ENCODE measurements around the gene ERC1. TPM values are rescaled to one million over a fixed set of nuclear protein-coding genes. Genes with fewer than 3 reads are reported as not detected.
A peak's percentile ranks its signal among the peaks of the same experiment; 100 is the strongest.

Gene ERC1
- total RNA-seq, 4 donors from 2014 or later = 50.0 to 88.1 (median 59.7) TPM

DNA sequence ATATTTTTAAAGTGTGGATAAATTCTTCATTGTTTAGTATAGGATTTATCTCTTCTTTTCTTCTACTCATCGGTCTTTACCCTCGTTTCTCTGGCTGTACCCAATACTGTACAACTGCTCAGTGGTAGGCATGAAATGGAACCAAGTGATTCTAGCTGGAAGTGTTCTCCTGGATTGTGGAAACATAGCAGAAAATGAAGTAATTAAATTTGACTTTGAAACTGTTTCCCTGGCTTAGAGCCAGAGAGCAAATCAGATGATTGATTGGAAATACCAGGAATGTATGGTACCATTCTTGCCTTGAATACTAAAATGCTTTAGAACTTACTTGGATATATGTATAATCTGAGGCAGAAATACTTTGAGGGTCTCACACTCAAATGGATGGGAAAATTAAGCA lies 292.3 kb downstream of the ERC1 start:
- peak overlapping the region; percentile 38 to 61 (median 54) for H3K27ac ChIP-seq (replicated peaks in 1 of 4)
- no peaks in the 10 kb centered on the region for H3K27me3 ChIP-seq
- no peaks in the 10 kb centered on the region for H3K36me3 ChIP-seq
- no peaks in the 10 kb centered on the region for H3K9me3 ChIP-seq
- peaks cover 6 to 30% (median 24%) of the 10 kb centered on the region in 4 donors for H3K4me1 ChIP-seq
- intact Hi-C loops (cut with DNase I) = no loop called here
- WGBS = 36% methylated on average over 2 of the region's 2 CpGs
- no peak for DNase-seq (ENCODE audit: extremely low spot score)
- H3K4me3 ChIP-seq = no peak overlapping the region
- no peak for TF ChIP-seq POLR2AphosphoS5 (IDR thresholded peaks at IDR 0.05)
- TF ChIP-seq EP300 (IDR thresholded peaks at IDR 0.05) = no peak

DNA sequence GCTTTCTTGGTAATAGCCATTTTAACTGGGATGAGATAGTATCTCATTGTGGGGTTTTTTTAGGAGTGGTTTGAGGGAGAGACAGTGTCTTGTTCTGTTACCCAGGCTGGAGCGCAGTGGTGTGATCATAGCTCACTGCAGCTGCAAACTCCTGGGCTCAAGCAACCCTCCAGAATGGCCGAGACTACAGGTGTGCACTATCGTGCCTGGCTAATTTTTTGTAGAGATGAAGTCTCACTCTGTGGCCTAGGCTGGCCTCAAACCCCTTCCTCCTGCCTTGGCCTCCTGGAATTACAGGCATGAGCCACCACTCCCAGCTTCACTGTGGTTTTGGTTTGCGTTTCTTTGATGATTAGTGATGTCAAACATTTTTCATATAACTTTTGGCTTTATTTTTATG lies 293.6 kb downstream of the ERC1 start:
- no peaks in the 10 kb centered on the region for H3K9me3 ChIP-seq
- no peaks in the 10 kb centered on the region for H3K27me3 ChIP-seq
- no peak overlapping the region for H3K27ac ChIP-seq (replicated peaks in 1 of 4)
- WGBS = 91% methylated on average over 4 of the region's 4 CpGs
- TF ChIP-seq POLR2AphosphoS5 (IDR thresholded peaks at IDR 0.05) (no peak), EP300 (IDR thresholded peaks at IDR 0.05) (no peak), POLR2A (IDR thresholded peaks at IDR 0.05; ENCODE audit: low read depth) (no peak)
- TF ChIP-seq, protein P1, sequence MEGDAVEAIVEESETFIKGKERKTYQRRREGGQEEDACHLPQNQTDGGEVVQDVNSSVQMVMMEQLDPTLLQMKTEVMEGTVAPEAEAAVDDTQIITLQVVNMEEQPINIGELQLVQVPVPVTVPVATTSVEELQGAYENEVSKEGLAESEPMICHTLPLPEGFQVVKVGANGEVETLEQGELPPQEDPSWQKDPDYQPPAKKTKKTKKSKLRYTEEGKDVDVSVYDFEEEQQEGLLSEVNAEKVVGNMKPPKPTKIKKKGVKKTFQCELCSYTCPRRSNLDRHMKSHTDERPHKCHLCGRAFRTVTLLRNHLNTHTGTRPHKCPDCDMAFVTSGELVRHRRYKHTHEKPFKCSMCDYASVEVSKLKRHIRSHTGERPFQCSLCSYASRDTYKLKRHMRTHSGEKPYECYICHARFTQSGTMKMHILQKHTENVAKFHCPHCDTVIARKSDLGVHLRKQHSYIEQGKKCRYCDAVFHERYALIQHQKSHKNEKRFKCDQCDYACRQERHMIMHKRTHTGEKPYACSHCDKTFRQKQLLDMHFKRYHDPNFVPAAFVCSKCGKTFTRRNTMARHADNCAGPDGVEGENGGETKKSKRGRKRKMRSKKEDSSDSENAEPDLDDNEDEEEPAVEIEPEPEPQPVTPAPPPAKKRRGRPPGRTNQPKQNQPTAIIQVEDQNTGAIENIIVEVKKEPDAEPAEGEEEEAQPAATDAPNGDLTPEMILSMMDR (IDR thresholded peaks at IDR 0.05) = no peak
- intact Hi-C loops (cut with DNase I) = no loop called here
- peaks cover 8 to 36% (median 27%) of the 10 kb centered on the region in 4 donors for H3K4me1 ChIP-seq
- no peak for DNase-seq (ENCODE audit: extremely low spot score)
- no peak overlapping the region for H3K4me3 ChIP-seq
- H3K36me3 ChIP-seq = no peaks in the 10 kb centered on the region

DNA sequence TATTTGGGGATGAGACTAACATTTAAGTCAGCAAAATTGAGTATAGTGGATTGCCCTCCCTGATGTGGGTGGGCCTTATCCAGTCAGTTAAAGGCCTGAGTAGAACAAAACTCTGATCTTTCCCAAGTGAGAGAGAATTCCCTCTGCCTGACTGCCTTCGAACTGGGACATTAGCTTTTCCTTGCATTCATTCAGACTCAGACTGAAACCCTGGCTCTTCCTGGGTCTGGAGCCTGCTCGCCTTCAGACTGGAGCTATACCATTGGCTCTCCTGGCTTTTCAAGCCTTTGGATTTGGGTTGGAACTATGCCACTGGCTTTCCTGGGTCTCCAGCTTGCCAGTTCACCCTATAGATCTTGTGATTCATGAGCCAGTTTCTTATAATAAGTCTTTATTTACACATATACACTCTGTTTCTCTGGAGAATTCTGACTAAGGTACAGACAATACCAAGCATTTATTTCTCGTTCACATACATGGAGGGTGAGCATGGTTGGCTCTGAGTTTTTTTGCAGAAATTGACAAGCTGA lies 296.5 kb downstream of the ERC1 start:
- intact Hi-C loops (cut with DNase I) = no loop called here
- WGBS = 99% methylated on average over 3 of the region's 3 CpGs

DNA sequence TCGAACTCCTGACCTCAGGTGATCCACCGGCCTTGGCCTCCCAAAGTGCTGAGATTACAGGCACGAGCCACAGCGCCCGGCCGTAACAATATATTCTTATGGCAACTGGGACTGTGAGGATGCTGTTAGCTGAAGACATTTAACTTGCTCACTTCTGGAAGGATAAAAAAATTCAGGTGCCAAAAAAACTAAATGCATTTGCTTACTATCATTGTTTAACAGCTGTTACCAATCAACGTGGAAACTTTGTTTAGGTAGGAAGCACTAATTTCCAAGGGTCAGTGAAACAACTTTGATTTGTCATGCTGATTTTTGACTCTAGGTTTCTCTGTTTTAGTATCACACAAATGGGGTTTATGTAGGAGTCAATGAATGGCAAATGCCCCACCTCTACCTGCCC lies 297.3 kb downstream of the ERC1 start:
- Histone ChIP-seq H3K27ac (replicated peaks in 1 of 4) (no peak overlapping the region), H3K4me1 (peaks cover 4 to 13% (median 9%) of the 10 kb centered on the region in 4 donors), H3K9me3 (no peaks in the 10 kb centered on the region), H3K36me3 (peaks cover 0 to 5% (median 0%) of the 10 kb centered on the region in 4 donors), H3K27me3 (no peaks in the 10 kb centered on the region), H3K4me3 (no peak overlapping the region)
- WGBS = 74% methylated on average over 7 of the region's 7 CpGs
- intact Hi-C loops (cut with DNase I) = no loop called here
- no peak for DNase-seq (ENCODE audit: extremely low spot score)
- TF ChIP-seq POLR2AphosphoS5 (IDR thresholded peaks at IDR 0.05) = no peak
- no peak for TF ChIP-seq EP300 (IDR thresholded peaks at IDR 0.05)
- TF ChIP-seq, protein P1 (IDR thresholded peaks at IDR 0.05) = no peak
- TF ChIP-seq POLR2A (IDR thresholded peaks at IDR 0.05; ENCODE audit: low read depth) = no peak

More for the DNA sequence above, 296.5 kb downstream of the ERC1 start:
- H3K9me3 ChIP-seq = no peaks in the 10 kb centered on the region
- TF ChIP-seq, protein P1 (IDR thresholded peaks at IDR 0.05) = no peak
- TF ChIP-seq POLR2A (IDR thresholded peaks at IDR 0.05; ENCODE audit: low read depth) = no peak
- no peak for TF ChIP-seq POLR2AphosphoS5 (IDR thresholded peaks at IDR 0.05)
- TF ChIP-seq EP300 (IDR thresholded peaks at IDR 0.05) = no peak
- DNase-seq (ENCODE audit: extremely low spot score) = no peak
- H3K4me1 ChIP-seq = peaks cover 10 to 21% (median 16%) of the 10 kb centered on the region in 4 donors
- no peaks in the 10 kb centered on the region for H3K27me3 ChIP-seq
- no peak overlapping the region for H3K27ac ChIP-seq (replicated peaks in 1 of 4)
- no peak overlapping the region for H3K4me3 ChIP-seq
- H3K36me3 ChIP-seq = peaks cover 0 to 5% (median 0%) of the 10 kb centered on the region in 4 donors

DNA sequence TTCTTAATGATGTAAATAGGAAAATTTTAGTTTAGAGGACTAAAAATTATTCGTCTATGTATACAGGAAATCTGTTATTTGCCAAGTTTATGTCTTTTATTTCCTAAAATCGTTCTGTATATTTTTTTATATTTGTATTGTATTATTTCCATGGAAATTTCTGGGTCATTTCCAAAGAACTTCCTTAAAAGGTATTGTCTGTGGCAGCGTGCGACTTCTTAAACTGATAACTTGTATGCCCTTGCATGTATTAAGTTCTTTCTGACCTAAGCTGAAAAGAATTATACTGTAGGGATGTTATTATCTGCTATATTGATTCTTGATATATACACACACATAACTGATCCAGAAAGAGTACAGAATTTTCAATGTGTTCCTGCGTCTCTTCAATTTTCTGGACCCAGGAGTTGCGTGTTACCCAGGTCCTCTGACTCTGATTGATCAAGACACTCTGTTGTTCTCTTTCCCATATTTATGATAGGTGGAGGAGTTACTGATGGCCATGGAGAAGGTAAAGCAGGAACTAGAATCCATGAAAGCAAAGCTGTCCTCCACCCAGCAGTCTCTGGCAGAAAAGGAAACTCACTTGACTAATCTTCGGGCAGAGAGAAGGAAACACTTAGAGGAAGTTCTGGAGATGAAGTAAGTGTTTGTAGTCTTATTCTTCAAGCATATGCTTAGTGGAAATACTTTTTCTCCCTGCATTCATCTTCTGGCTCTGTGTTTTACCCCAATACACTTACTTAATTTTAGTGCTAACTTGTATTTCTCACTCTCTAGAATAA lies 298.5 kb downstream of the ERC1 start:
- Histone ChIP-seq H3K27ac (replicated peaks in 1 of 4) (peak overlapping the region in 1 of 4 donors; percentile 0), H3K27me3 (no peaks in the 10 kb centered on the region), H3K9me3 (no peaks in the 10 kb centered on the region), H3K4me3 (no peak overlapping the region), H3K4me1 (peaks cover 4 to 11% (median 7%) of the 10 kb centered on the region in 4 donors), H3K36me3 (peaks cover 0 to 5% (median 2%) of the 10 kb centered on the region in 4 donors)
- intact Hi-C loops (cut with DNase I) = no loop called here
- TF ChIP-seq POLR2A (IDR thresholded peaks at IDR 0.05; ENCODE audit: low read depth) = no peak
- no peak for TF ChIP-seq EP300 (IDR thresholded peaks at IDR 0.05)
- TF ChIP-seq, protein P1 (IDR thresholded peaks at IDR 0.05) = no peak
- no peak for TF ChIP-seq POLR2AphosphoS5 (IDR thresholded peaks at IDR 0.05)
- no peak for DNase-seq (ENCODE audit: extremely low spot score)
- WGBS = 55% methylated on average over 7 of the region's 7 CpGs

Data from esophagus muscularis mucosa (tissue), 4 donors.